Transverse colon (tissue), 4 donors: ENCODE data around the gene CYP1A1. TPM values are rescaled to one million over a fixed set of nuclear protein-coding genes. Genes with fewer than 3 reads are reported as not detected.
A peak's percentile ranks its signal among the peaks of the same experiment; 100 is the strongest.

ENCODE experiments used
- DNase-seq: peaks from one replicate; pipeline ENCODE4 v3.0.0-alpha.2; 2019
- H3K27ac ChIP-seq, 4 donors: fragments of 200-600 bp; sonication (generic); 2 replicates each; pipeline ENCODE4 v1.5.1; 2016 to 2018; ENCODE audit warnings: inconsistent platforms in 4 of 4
- H3K27me3 ChIP-seq: fragments of 200-600 bp; sonication (generic); 2 replicates; pipeline ENCODE4 v1.5.1; 2017; ENCODE audit warnings: inconsistent platforms
- H3K36me3 ChIP-seq, 4 donors: fragments of 200-600 bp; sonication (generic); 2 replicates each; pipeline ENCODE4 v1.5.1; 2017 to 2019; ENCODE audit warnings: inconsistent platforms in 4 of 4
- H3K4me1 ChIP-seq, 4 donors: fragments of 200-600 bp; sonication (generic); 2 replicates each; pipeline ENCODE4 v1.5.1; 2017 to 2020; ENCODE audit warnings: inconsistent platforms in 4 of 4
- H3K4me3 ChIP-seq, 4 donors: fragments of 200-600 bp; sonication (generic); 1 replicate in 1 of 4; 2 replicates in 3 of 4; pipeline versions ENCODE4 v1.5.1 to v1.6.1; 2017 to 2019; ENCODE audit warnings: inconsistent platforms in 4 of 4
- H3K9me3 ChIP-seq, 2 donors: fragments of 200-600 bp; sonication (generic); 2 replicates each; pipeline ENCODE4 v1.5.1; 2017 to 2019; ENCODE audit warnings: inconsistent platforms in 2 of 2
- EP300 ChIP-seq: sonication (generic); formaldehyde crosslinking; IDR thresholded peaks from one replicate; pipeline ENCODE4 v1.6.1; 2017; ENCODE audit warnings: antibody characterized with exemption, low read depth
- POLR2A ChIP-seq: fragments of 450-650 bp; IDR thresholded peaks from one replicate; pipeline ENCODE4 v1.6.1; 2016; ENCODE audit warnings: antibody characterized with exemption, mild to moderate bottlenecking, moderate library complexity
- POLR2AphosphoS5 ChIP-seq, 3 donors: sonication (generic); formaldehyde crosslinking; IDR thresholded peaks; one replicate each; pipeline ENCODE4 v1.6.1; 2016; ENCODE audit warnings: antibody characterized with exemption in 3 of 3
- WGBS, 2 donors: methylation state at CpG; one replicate each; pipeline ENCODE4 v1.1.5; 2018; ENCODE audit warnings: low coverage in 1 of 2; 5-methylcytosine and 5-hydroxymethylcytosine counted together
- in situ Hi-C, 4 donors: fragments of 200-750 bp; cut with MboI; loops; one replicate each; pipeline versions ENCODE4 v1.15.0 to v1.15.1; 2017; ENCODE audit warnings: low sequenced_read_pairs in 3 of 4, low pct_ligation_motif_present in 1 of 4, low pct_unique_long_range_greater_than_20kb in 1 of 4
- intact Hi-C: fragments of 100-400 bp; cut with DNase I; formaldehyde crosslinking; loops from one replicate; pipeline ENCODE4 v1.15.1; 2023; ENCODE audit warnings: low total_unique reads
- total RNA-seq, 4 donors: library from RNA; depleted of rRNA; stranded (reverse); fragments of >200 nt; gene quantifications; one replicate each; pipeline ENCODE4 v1.1.0, GENCODE V29; 2016
- TF ChIP-seq, protein P1 (sequence below), 5 experiments: fragments of 200-600 bp in 3 of 5; fragments of 450-650 bp in 2 of 5; sonication (generic) in 3 of 5; IDR thresholded peaks; 1 replicate in 2 of 5; 2 replicates in 3 of 5; pipeline ENCODE4 v1.5.1; 2016 to 2017; ENCODE audit warnings: antibody characterized with exemption in 5 of 5, inconsistent platforms in 3 of 5, mild to moderate bottlenecking in 2 of 5, moderate library complexity in 1 of 5

CYP1A1 gene
- total RNA-seq, 4 donors from 2014 or later: 0.55 to 1.1 TPM; not detected in 2

DNA sequence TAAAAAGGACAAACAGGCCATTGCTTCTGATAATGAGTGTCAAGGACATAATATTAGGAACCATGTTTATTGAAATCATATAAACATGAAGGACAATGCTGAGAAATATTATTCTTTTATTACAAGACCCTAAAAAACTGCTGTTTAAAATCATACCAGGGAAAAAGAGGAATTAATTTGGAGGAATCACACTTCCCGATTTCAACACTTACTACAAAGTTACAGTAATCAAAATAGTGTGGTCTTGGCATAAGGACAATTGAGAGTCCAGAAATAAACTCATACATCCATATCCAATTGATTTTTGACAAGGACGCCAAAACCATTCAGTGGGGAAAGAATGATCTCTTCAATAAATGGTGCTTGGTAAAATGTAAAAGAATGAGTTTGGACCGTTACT, 13.0 kb downstream of the CYP1A1 start:
- WGBS, 2 donors: 68 to 71% methylated on average over 3 of the region's 3 CpGs
- H3K27ac ChIP-seq: no peak overlapping the region
- intact Hi-C loops: no loop called here
- H3K9me3 ChIP-seq: no peaks in the 10 kb centered on the region
- no peaks in the 10 kb centered on the region for H3K36me3 ChIP-seq
- no peaks in the 10 kb centered on the region for H3K27me3 ChIP-seq
- H3K4me3 ChIP-seq: no peak overlapping the region
- H3K4me1 ChIP-seq: no peaks in the 10 kb centered on the region
- no peak for DNase-seq
- in situ Hi-C loops: no loop called here
- TF ChIP-seq, protein P1, sequence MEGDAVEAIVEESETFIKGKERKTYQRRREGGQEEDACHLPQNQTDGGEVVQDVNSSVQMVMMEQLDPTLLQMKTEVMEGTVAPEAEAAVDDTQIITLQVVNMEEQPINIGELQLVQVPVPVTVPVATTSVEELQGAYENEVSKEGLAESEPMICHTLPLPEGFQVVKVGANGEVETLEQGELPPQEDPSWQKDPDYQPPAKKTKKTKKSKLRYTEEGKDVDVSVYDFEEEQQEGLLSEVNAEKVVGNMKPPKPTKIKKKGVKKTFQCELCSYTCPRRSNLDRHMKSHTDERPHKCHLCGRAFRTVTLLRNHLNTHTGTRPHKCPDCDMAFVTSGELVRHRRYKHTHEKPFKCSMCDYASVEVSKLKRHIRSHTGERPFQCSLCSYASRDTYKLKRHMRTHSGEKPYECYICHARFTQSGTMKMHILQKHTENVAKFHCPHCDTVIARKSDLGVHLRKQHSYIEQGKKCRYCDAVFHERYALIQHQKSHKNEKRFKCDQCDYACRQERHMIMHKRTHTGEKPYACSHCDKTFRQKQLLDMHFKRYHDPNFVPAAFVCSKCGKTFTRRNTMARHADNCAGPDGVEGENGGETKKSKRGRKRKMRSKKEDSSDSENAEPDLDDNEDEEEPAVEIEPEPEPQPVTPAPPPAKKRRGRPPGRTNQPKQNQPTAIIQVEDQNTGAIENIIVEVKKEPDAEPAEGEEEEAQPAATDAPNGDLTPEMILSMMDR (IDR thresholded peaks at IDR 0.05): no peak
- TF ChIP-seq EP300: no peak
- TF ChIP-seq POLR2A: no peak

DNA sequence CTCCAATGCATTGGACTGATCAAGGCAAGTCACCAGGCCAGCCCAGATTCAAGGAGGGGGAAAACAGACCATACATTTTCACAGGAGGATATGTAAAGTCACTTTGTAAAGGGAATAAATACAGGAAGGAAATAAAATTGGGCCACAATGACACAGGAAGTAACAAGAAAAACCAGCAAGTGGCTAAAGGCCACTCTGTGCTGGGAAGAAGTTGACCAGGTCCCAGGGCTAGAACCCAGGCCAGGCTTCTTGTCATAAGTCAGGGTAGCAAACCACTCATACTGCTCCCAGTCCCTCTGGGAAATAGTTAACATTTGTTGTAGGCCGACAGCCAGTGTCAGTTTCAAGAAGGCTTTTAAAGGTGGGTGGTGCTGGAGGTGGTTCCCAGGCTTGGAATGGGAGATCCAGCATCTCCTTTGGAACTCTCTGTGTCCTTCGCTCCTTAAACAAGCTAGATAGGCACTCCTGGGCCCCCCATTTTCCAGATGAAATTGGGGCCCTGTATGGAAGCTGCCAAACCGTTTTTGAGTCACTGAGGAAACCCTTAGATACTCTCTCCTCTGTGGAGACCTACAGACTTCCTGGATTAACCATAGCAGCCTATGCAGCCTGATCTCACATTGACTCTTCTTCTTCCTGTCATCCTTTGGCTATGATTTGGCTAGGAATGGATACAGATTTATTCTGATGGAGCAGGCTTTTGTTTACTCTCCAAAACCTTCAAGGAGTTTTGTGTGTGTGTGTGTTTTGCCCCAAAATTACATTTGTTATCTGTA, 14.8 kb downstream of the CYP1A1 start:
- Histone ChIP-seq H3K27me3 (peaks cover 12% of the 10 kb centered on the region), H3K9me3 (no peaks in the 10 kb centered on the region), H3K4me1 (no peaks in the 10 kb centered on the region), H3K4me3 (no peak overlapping the region), H3K27ac (no peak overlapping the region), H3K36me3 (no peaks in the 10 kb centered on the region)
- intact Hi-C loops (no loop called here), in situ Hi-C loops (no loop called here)
- WGBS, 2 donors: 20 to 45% methylated on average over 1 to 3 of the region's 3 CpGs
- DNase-seq: no peak
- TF ChIP-seq EP300 (no peak), POLR2A (no peak), POLR2AphosphoS5 (IDR thresholded peaks at IDR 0.05) (no peak)
- TF ChIP-seq, protein P1 (IDR thresholded peaks at IDR 0.05): no peak

DNA sequence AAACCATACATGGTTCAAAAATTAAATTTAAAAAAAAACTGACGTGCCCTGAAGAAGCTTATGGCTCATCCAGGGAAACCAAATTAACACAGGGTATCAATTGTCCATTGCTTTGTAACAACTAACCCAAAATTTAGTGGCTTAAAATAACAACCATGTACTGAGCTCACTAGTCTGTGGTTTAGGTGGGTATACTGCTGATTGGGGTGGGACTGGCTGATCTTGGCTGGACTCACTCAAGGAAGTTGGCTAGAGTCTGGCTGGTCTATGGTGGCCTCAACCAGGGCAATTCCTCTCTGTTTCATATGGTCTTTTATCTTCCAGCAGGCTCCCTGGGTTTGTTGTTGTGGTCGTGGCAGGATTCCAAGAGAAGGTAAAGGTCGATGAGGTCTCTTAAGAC, 15.4 kb downstream of the CYP1A1 start:
- DNase-seq: no peak
- no peaks in the 10 kb centered on the region for H3K36me3 ChIP-seq
- H3K9me3 ChIP-seq: no peaks in the 10 kb centered on the region
- no peak for TF ChIP-seq POLR2AphosphoS5 (IDR thresholded peaks at IDR 0.05)
- intact Hi-C loops (no loop called here), in situ Hi-C loops (no loop called here)
- peaks cover 16% of the 10 kb centered on the region for H3K27me3 ChIP-seq
- no peak overlapping the region for H3K4me3 ChIP-seq
- 43 to 56% methylated on average over 2 to 3 of the region's 3 CpGs for WGBS, 2 donors
- H3K27ac ChIP-seq: no peak overlapping the region
- H3K4me1 ChIP-seq: no peaks in the 10 kb centered on the region

DNA sequence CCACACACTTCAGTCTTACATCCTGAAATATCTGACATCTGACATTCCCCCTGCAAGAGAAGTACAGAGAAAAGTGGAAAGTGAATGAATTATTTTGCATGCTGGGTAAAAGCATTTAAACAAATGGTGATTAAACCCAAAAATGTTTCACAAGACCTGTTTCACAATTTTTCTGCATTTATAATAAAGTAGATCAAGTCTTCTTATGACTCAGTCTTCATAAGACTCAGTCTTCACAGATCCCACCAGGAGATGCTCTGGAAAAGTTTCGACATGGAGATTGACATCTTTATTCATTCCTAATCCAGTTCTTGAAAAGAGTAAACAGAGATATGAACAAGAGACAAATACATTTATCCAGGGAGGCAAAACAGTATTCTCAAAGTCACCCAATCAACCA, 16.3 kb downstream of the CYP1A1 start:
- Histone ChIP-seq H3K4me1 (no peaks in the 10 kb centered on the region), H3K9me3 (no peaks in the 10 kb centered on the region), H3K36me3 (no peaks in the 10 kb centered on the region), H3K27me3 (peaks cover 25% of the 10 kb centered on the region), H3K27ac (no peak overlapping the region), H3K4me3 (no peak overlapping the region)
- DNase-seq: no peak
- no peak for TF ChIP-seq POLR2AphosphoS5 (IDR thresholded peaks at IDR 0.05)
- no peak for TF ChIP-seq EP300
- intact Hi-C loops: no loop called here
- WGBS, 2 donors: 30 to 58% methylated on average over 1 of the region's 1 CpG
- in situ Hi-C loops: no loop called here

DNA sequence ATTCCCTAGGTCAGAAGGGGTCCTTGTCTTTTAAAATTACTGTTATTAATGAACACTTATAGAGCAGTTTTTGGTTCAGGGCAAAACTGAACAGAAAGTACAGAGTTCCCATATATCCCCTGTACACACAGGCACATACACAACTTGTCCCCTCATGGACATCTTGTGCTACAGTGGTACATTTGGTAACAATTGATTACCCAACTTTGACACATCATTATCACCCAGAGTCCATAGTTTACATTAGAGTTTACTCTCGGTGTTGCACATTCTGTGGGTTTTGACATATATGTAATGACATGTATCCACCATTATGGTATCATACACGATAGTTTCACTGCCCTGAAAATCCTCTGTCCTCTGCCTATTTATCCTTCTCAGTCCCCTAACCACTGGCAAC, 28.5 kb downstream of the CYP1A1 start:
- intact Hi-C loops: no loop called here
- Histone ChIP-seq H3K4me3 (peak overlapping the region in 2 of 4 donors; percentile 68 to 94), H3K27me3 (no peaks in the 10 kb centered on the region), H3K4me1 (peaks cover 0 to 17% (median 13%) of the 10 kb centered on the region in 4 donors), H3K9me3 (no peaks in the 10 kb centered on the region), H3K27ac (no peak overlapping the region), H3K36me3 (no peaks in the 10 kb centered on the region)
- TF ChIP-seq POLR2A (no peak), POLR2AphosphoS5 (IDR thresholded peaks at IDR 0.05) (no peak), EP300 (no peak)
- TF ChIP-seq, protein P1 (IDR thresholded peaks at IDR 0.05): no peak
- DNase-seq: no peak
- WGBS, 2 donors: 37 to 58% methylated on average over 2 of the region's 2 CpGs
- in situ Hi-C loops: no loop called here
